Forelimb muscle (tissue), 1 donor: Measurements from ENCODE around the gene C1orf74. TPM values are rescaled to one million over a fixed set of nuclear protein-coding genes. Genes with fewer than 3 reads are reported as not detected.

Experiments used
- DNase-seq: peaks from one replicate; pipeline ENCODE4 v3.0.0-alpha.2; 2013; ENCODE audit warnings: low read depth
- polyA plus RNA-seq: library from polyadenylated mRNA; unstranded; fragments of 120-200 nt; gene quantifications from one replicate; pipeline ENCODE4 v1.2.1, GENCODE V29; 2013; ENCODE audit not compliant: insufficient read length

Gene C1orf74
- 2.3 TPM for polyA plus RNA-seq

DNA sequence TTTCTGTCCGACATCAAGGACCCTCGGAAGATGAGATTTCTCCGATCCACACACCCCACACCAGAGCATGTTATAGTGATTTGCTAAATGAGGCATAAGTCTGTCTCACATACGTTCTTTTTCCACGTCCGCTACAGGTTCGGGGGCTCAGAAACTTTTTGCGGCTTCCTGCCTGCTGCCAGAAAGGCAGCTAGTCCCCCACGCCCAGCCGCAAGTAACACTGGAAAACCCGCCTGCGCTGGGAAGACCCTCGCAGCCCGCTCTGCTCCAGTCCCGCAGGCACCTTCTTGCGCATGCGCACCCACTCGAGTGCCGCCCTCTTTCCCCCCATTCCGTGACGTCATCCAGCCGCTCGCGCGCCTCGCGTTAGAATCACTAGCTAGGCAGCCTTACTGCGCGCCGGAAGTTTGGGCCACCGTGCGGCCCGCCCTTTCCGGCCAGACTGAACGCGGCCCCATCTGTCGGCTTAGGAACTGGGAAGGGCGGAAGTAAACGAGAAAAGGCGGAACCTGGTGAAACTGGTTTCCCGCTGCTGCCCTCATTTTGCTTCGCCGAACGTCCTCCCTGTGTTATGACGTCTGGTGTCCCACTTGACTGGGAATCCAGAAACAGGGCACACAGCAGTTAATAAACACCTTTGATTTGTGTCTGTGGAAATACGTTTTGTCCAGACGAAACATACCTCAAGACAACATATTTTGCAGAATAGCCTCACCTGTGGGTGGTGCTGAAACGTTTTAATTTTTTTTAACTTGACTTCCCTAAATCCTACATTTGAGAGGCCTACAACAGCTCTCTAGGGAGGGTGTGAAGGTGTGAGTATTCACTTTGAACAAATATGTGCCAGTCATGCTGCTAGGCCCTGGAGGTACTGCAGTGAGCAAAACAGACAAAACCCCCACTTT is at the start of gene C1orf74:
Gene C1orf74 (minus strand): TSS at position 295 of the 905 bp plus-strand sequence. CDS start 925 bp downstream, outside the sequence.
- peak; percentile 94 for DNase-seq

- no peak for DNase-seq
These were observed 47.3 kb upstream of the C1orf74 start for GRCh38 chr1:209831615-209832014.

DNA sequence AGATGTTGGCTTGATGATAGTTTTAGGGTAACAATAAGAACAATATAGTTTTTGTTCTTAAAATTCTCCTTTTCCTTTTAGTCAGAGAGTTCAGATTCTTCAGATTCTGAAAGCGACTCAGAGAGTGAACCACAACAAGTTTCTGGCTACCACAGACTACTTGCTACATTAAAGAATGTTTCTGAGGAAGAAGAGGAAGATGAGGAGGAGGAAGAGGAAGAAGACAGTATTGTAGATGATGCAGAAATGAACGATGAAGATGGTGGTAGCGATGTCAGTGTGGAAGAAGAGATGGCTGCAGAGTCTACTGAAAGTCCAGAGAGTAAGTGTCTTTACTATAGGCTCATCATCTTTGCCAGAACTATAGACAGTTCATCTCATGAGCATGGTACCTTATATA is 46.4 kb upstream of the C1orf74 start:
- no peak for DNase-seq

DNA sequence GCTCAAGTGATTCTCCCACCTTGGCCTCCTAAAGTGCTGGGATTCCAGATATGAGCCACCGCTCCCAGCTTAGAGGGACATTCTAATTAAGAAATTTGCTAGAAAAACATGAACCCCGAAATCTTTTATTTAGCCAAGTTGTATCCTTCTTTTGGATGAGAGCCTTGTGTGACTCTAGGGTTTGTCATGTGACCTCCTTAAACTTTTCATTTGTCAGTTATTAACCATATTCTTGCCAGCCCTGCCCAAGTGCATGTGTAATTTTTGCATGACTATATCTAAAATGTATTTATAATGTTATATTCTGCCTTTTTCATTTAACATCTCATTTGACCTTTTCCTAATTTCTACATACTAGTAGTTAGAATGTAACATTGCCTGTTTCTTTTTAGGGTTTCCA is 45.4 kb upstream of the C1orf74 start:
- DNase-seq = no peak

GRCh38 chr1:209827384-209828262 is 43.3 kb upstream of the C1orf74 start, which contains the start of gene UTP25:
UTP25 (plus strand) TSS chr1:209827972; CDS start chr1:209828064, 92 bp downstream.
- DNase-seq = peak; percentile 88

- no peak for DNase-seq
These were observed 41.5 kb upstream of the C1orf74 start for GRCh38 chr1:209825591-209826434.

- DNase-seq = no peak
These were observed 39.0 kb upstream of the C1orf74 start for GRCh38 chr1:209823143-209824041.

- DNase-seq = no peak
These were observed 38.3 kb upstream of the C1orf74 start for GRCh38 chr1:209822706-209823105.

DNA sequence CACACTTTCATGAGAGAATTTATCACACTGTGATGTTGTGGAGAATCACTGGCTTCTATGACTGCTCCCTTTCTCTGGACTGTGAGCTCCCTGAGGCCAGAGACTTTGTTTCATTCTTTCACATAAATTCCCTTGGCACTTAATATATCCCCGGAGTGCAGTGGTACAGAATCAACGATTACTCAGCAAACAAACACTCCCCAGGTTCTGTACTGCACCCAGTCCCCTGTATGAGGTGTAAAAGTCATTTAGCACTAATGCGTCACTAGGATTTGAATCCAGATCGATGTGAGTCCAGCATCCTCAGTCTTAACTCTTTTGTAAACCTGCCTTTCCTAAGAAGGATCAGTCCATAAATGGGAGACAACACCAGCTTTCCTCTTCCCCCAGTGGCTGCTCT is 36.6 kb upstream of the C1orf74 start:
- no peak for DNase-seq

DNA sequence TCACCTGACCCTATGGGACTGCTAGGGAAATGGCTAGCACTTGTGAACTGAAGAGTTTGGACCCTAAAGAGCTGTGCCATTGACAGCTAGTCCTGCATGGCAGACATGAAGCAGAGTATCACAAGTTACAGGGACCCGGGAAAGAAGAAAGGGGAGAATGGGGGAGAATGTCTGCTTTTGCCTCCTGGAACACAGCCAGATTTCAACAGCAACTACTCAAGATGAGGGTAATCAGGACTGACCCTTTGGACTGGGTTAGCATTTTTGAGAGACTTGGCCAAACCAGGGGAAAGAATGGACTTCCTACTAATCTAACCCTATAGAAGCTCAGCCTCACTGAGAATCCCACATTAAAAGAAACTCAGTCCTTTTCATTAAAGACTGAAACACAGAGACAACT is 34.7 kb upstream of the C1orf74 start:
- DNase-seq = no peak

GRCh38 chr1:209817691-209818090 is 33.3 kb upstream of the C1orf74 start:
- no peak for DNase-seq

- no peak for DNase-seq
These were observed 32.6 kb upstream of the C1orf74 start for GRCh38 chr1:209816923-209817322.

GRCh38 chr1:209815931-209816341 is 31.6 kb upstream of the C1orf74 start:
- DNase-seq = no peak

DNA sequence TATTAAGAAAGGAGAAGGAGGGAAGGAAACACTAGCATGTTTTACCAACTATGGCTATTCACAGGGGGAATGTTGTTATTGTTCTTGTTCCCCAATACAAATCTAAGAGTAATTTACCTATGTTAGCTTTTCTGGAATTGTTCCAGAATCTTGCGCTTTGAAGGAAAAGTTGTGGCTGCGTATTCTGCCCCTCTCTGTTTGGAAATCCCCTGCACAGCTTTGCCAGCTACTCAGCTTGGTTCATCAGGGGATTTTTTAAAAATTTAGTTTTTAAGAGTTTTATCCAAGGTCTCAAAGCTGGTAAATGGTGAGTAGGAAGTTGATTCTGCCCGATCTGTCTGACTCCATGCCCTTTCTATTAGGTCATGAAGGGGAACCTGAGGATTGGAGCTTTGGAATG is 31.1 kb upstream of the C1orf74 start:
- no peak for DNase-seq

DNA sequence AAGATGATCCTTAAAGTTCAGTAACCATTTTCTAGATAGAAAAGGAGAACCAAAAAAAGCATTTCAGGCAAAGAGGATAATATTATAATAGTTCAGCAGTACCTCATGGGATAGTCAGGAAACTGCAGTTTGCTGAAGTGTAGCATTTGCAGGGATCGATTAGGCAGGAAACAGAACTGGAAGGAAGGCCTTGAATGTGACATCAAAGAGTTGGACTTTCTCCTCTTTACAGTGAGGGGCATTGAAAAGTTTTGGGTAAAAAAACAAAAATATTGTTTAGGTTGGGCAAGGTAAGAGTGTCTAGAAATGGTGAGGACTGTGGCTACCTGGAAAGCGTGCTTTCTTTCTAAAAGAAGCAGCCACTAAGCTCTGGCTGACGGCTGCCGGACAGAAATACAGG is 29.5 kb upstream of the C1orf74 start:
- no peak for DNase-seq

DNA sequence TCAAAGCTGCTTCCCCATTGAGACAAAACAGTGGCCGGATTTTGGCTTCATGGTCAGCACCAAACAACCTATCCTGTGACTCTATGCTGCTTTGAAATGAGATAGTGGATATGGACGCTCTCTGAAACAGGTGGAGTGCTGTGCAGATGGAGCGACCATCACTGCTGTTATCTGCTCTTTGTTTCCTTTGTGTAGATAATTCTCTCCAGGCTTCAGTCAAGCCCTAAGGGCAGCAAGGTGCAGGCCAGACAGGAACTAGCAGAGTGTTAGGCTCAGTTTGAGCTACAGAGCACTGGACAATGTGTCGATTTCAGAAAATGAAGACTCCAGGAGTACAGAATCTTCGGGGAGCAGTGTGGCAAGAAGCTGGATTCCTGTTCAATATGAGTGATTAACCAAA is 26.4 kb upstream of the C1orf74 start:
- no peak for DNase-seq

DNA sequence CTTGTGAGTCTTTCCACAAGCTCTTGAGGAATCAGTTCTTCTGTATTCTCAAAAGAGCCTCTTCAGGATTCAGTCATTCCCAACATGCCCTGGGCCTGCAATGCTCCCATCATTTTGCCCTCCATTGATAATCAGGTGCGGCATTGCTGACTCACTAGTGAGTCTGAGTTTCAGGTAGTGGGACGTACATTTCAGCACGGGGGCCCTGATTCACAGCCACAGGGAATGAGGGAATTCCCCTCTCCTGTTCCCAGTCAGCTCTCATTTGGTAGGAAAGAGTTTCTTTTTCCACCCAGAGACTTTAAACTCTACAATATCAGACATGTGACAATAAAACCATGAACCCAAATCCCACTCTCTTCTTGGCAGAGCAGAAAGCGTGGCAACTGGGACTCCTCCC is 25.3 kb upstream of the C1orf74 start:
- no peak for DNase-seq

DNA sequence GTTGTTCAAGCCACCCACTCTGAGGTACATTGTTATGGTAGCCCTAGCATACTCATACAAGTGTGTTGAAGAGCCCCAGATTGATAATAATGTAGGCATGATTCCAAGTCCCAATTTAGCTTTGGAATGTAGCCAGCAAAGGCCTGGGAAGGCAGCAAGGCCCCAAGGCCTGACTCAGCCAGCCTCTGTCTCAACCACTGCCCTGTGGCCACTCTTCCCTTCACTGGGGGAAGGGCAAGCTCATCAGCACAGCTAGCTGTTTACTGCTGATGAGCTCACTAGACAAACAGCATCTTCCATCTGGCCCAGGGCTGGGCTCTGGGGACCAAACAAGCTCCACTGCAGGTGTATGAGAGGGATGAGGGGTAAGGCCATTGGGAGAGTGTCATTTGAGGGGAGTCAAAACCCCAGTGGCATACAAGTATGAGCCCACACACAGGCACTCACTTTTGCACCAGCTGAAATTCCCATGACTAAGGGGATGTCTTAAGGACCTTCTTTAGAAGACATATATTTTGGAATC is 23.8 kb upstream of the C1orf74 start:
- no peak for DNase-seq

GRCh38 chr1:209807509-209807908 is 23.1 kb upstream of the C1orf74 start:
- DNase-seq = no peak
